ENCODE results near the gene POU2AF1.

DNA sequence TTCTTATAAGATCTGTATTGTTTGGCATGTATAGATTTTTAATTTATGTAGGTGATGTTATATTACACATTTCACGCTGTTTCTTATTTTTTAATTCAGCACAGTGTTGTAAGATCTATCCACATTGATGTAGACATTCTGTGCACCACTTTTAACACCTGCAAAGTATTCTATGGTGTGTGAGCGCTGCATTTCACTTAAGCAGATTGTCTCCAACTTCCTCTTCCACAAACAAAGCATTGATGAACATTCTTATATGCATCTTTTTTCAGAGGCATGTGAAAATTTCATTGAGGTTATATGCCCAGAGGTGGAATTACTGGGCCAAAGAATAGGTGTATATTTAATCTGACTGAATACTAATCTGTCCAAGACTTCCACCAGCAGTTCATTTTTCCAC lies 3.4 kb upstream of the POU2AF1 start:
- TF ChIP-seq, protein P1, sequence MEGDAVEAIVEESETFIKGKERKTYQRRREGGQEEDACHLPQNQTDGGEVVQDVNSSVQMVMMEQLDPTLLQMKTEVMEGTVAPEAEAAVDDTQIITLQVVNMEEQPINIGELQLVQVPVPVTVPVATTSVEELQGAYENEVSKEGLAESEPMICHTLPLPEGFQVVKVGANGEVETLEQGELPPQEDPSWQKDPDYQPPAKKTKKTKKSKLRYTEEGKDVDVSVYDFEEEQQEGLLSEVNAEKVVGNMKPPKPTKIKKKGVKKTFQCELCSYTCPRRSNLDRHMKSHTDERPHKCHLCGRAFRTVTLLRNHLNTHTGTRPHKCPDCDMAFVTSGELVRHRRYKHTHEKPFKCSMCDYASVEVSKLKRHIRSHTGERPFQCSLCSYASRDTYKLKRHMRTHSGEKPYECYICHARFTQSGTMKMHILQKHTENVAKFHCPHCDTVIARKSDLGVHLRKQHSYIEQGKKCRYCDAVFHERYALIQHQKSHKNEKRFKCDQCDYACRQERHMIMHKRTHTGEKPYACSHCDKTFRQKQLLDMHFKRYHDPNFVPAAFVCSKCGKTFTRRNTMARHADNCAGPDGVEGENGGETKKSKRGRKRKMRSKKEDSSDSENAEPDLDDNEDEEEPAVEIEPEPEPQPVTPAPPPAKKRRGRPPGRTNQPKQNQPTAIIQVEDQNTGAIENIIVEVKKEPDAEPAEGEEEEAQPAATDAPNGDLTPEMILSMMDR (IDR thresholded peaks at IDR 0.05; ENCODE audit: insufficient read depth, low read length, poor library complexity, severe bottlenecking) = no peak
- TF ChIP-seq EZH2phosphoT487 (conservative IDR thresholded peaks at IDR 0.05; ENCODE audit: low read length) = no peak
